ENCODE data around the gene FRMPD1. TPM values are rescaled to one million over a fixed set of nuclear protein-coding genes. Genes with fewer than 3 reads are reported as not detected.
A peak's percentile ranks its signal among the peaks of the same experiment; 100 is the strongest.
"Not testable (repeated sequence)": the region's sequence is repeated elsewhere in the genome, so short reads cannot be mapped to it uniquely, and the experiment has no call there.

The FRMPD1 gene
- total RNA-seq, 1 experiment from 2014 or later, result not detected

- in situ Hi-C loops (cut with HindIII; ENCODE audit: low pct_unique_long_range_greater_than_20kb, low sequenced_read_pairs), result no loop called here
- no peak for DNase-seq (ENCODE audit: low read depth)
These were observed 64.5 kb downstream of the FRMPD1 start for GRCh38 chr9:37715260-37715659.

- no peak for DNase-seq (ENCODE audit: low read depth)
- in situ Hi-C loops (cut with HindIII; ENCODE audit: low pct_unique_long_range_greater_than_20kb, low sequenced_read_pairs), result no loop called here
These were observed 65.3 kb downstream of the FRMPD1 start for GRCh38 chr9:37715991-37716505.

- no peak for DNase-seq (ENCODE audit: low read depth)
- in situ Hi-C loops (cut with HindIII; ENCODE audit: low pct_unique_long_range_greater_than_20kb, low sequenced_read_pairs), result no loop called here
These were observed 68.8 kb downstream of the FRMPD1 start for GRCh38 chr9:37719526-37719925.

GRCh38 chr9:37727013-37727412 is 76.3 kb downstream of the FRMPD1 start:
- no peak for DNase-seq (ENCODE audit: low read depth)
- in situ Hi-C loops (cut with HindIII; ENCODE audit: low pct_unique_long_range_greater_than_20kb, low sequenced_read_pairs), result no loop called here

GRCh38 chr9:37729499-37729898 is 78.7 kb downstream of the FRMPD1 start:
- in situ Hi-C loops (cut with HindIII; ENCODE audit: low pct_unique_long_range_greater_than_20kb, low sequenced_read_pairs), result no loop called here
- no peak for DNase-seq (ENCODE audit: low read depth)

GRCh38 chr9:37730256-37730655 is 79.5 kb downstream of the FRMPD1 start:
- no peak for DNase-seq (ENCODE audit: low read depth)
- in situ Hi-C loops (cut with HindIII; ENCODE audit: low pct_unique_long_range_greater_than_20kb, low sequenced_read_pairs), result no loop called here

- in situ Hi-C loops (cut with HindIII; ENCODE audit: low pct_unique_long_range_greater_than_20kb, low sequenced_read_pairs), result no loop called here
- no peak for DNase-seq (ENCODE audit: low read depth)
These were observed 80.1 kb downstream of the FRMPD1 start for GRCh38 chr9:37730839-37731238.

- no peak for DNase-seq (ENCODE audit: low read depth)
These were observed 81.5 kb downstream of the FRMPD1 start for GRCh38 chr9:37732086-37732741.

GRCh38 chr9:37732952-37733351 is 82.2 kb downstream of the FRMPD1 start:
- no peak for DNase-seq (ENCODE audit: low read depth)
- in situ Hi-C loops (cut with HindIII; ENCODE audit: low pct_unique_long_range_greater_than_20kb, low sequenced_read_pairs), result no loop called here

More at GRCh38 chr9:37732086-37732741, 81.5 kb downstream of the FRMPD1 start:
- in situ Hi-C loops (cut with HindIII; ENCODE audit: low pct_unique_long_range_greater_than_20kb, low sequenced_read_pairs), result no loop called here

GRCh38 chr9:37739222-37739621 is 88.5 kb downstream of the FRMPD1 start:
- no peak for DNase-seq (ENCODE audit: low read depth)
- in situ Hi-C loops (cut with HindIII; ENCODE audit: low pct_unique_long_range_greater_than_20kb, low sequenced_read_pairs), result no loop called here

GRCh38 chr9:37740128-37740527 is 89.4 kb downstream of the FRMPD1 start:
- DNase-seq (ENCODE audit: low read depth), result no peak
- in situ Hi-C loops (cut with HindIII; ENCODE audit: low pct_unique_long_range_greater_than_20kb, low sequenced_read_pairs), result no loop called here

GRCh38 chr9:37740631-37741328 is 90.0 kb downstream of the FRMPD1 start:
- in situ Hi-C loops (cut with HindIII; ENCODE audit: low pct_unique_long_range_greater_than_20kb, low sequenced_read_pairs), result no loop called here
- DNase-seq (ENCODE audit: low read depth), result no peak

GRCh38 chr9:37745970-37746369 is 95.2 kb downstream of the FRMPD1 start:
- DNase-seq (ENCODE audit: low read depth), result no peak
- in situ Hi-C loops (cut with HindIII; ENCODE audit: low pct_unique_long_range_greater_than_20kb, low sequenced_read_pairs), result no loop called here

GRCh38 chr9:37746448-37747270 is 95.9 kb downstream of the FRMPD1 start:
- no peak for DNase-seq (ENCODE audit: low read depth)
- in situ Hi-C loops (cut with HindIII; ENCODE audit: low pct_unique_long_range_greater_than_20kb, low sequenced_read_pairs), result no loop called here

- in situ Hi-C loops (cut with HindIII; ENCODE audit: low pct_unique_long_range_greater_than_20kb, low sequenced_read_pairs), result no loop called here
- DNase-seq (ENCODE audit: low read depth), result peak; percentile 17
These were observed 96.6 kb downstream of the FRMPD1 start for GRCh38 chr9:37747271-37747753.

- no peak for DNase-seq (ENCODE audit: low read depth)
- in situ Hi-C loops (cut with HindIII; ENCODE audit: low pct_unique_long_range_greater_than_20kb, low sequenced_read_pairs), result no loop called here
These were observed 98.4 kb downstream of the FRMPD1 start for GRCh38 chr9:37749129-37749528.

- in situ Hi-C loops (cut with HindIII; ENCODE audit: low pct_unique_long_range_greater_than_20kb, low sequenced_read_pairs), result no loop called here
- no peak for DNase-seq (ENCODE audit: low read depth)
These were observed 100.4 kb downstream of the FRMPD1 start for GRCh38 chr9:37751186-37751585.

GRCh38 chr9:37751704-37752103 is 101.0 kb downstream of the FRMPD1 start:
- in situ Hi-C loops (cut with HindIII; ENCODE audit: low pct_unique_long_range_greater_than_20kb, low sequenced_read_pairs), result not testable (repeated sequence)

GRCh38 chr9:37752112-37752511 is 101.4 kb downstream of the FRMPD1 start:
- in situ Hi-C loops (cut with HindIII; ENCODE audit: low pct_unique_long_range_greater_than_20kb, low sequenced_read_pairs); DNase-seq (ENCODE audit: low read depth): not testable (repeated sequence)

More at GRCh38 chr9:37751704-37752103, 101.0 kb downstream of the FRMPD1 start:
- not testable (repeated sequence) for DNase-seq (ENCODE audit: low read depth)
